Right lobe of liver (tissue), 4 donors: ENCODE measurements around the gene HSPA12A.

ENCODE experiments used
- POLR2A ChIP-seq: fragments of 450-650 bp; IDR thresholded peaks from one replicate; pipeline ENCODE4 v1.6.1; 2017; ENCODE audit warnings: antibody characterized with exemption, mild to moderate bottlenecking
- TF ChIP-seq, protein P1 (sequence below), 4 donors: fragments of 200-600 bp in 3 of 4; fragments of 450-650 bp in 1 of 4; IDR thresholded peaks; one replicate each; pipeline versions ENCODE4 v1.5.1 to v1.8.0; 2016 to 2022; ENCODE audit warnings: antibody characterized with exemption in 4 of 4, mild to moderate bottlenecking in 2 of 4
- donor health status: DM: no; HTN: no; CAD: no.
- donor health status: DM: no; HTN: no; CAD: no.
- donor health status: DM: no; HTN: yes; CAD: no.

DNA sequence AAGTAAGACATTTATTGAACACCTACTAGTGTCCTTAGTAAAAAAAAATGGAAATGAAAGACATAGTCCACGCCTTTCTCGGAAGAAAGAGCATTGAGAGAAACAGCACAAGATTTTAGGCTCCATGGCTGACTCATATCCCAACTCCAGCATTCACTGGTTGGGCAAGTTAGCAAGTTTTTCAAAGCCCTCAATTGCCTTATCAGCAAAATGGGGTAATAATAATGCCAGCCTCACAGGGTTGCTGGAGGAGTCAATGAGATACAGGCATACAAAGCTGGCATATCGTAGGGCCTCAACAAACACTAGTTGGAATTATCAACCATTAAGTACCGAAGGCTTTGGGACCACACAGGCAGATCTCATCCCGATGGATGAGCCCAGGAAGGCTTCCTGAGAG lies 4.0 kb downstream of the HSPA12A start:
- TF ChIP-seq, protein P1, sequence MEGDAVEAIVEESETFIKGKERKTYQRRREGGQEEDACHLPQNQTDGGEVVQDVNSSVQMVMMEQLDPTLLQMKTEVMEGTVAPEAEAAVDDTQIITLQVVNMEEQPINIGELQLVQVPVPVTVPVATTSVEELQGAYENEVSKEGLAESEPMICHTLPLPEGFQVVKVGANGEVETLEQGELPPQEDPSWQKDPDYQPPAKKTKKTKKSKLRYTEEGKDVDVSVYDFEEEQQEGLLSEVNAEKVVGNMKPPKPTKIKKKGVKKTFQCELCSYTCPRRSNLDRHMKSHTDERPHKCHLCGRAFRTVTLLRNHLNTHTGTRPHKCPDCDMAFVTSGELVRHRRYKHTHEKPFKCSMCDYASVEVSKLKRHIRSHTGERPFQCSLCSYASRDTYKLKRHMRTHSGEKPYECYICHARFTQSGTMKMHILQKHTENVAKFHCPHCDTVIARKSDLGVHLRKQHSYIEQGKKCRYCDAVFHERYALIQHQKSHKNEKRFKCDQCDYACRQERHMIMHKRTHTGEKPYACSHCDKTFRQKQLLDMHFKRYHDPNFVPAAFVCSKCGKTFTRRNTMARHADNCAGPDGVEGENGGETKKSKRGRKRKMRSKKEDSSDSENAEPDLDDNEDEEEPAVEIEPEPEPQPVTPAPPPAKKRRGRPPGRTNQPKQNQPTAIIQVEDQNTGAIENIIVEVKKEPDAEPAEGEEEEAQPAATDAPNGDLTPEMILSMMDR (IDR thresholded peaks at IDR 0.05), result no peak
- TF ChIP-seq POLR2A, result no peak
